H1 (cell line): Measurements from ENCODE around the gene PPIC. TPM values are rescaled to one million over a fixed set of nuclear protein-coding genes. Genes with fewer than 3 reads are reported as not detected.

Experiments
- CTCF ChIA-PET: fragments of 300-600 bp; sonication (Branson Sonifier 250); formaldehyde crosslinking; loops from one replicate; lab custom pipeline; 2021; ENCODE audit not compliant: partially characterized antibody; lab: Charles Lee
- POLR2A ChIA-PET: fragments of 300-600 bp; sonication (Branson Sonifier 250); formaldehyde crosslinking; loops from one replicate; lab custom pipeline; 2021; ENCODE audit warnings: inconsistent platforms; ENCODE audit not compliant: partially characterized antibody; lab: Charles Lee
- DNase-seq, 2 experiments: peaks; one replicate each; pipeline versions ENCODE4 v3.0.0 to v3.0.0-alpha.2; 2010 to 2022; ENCODE audit warnings: low spot score in 2 of 2, low read depth in 1 of 2, mixed read lengths in 1 of 2
- FAIRE-seq: peaks from 2 replicates; lab custom pipeline; 2011; peaks lifted over from hg19 to GRCh38; lab: Jason Lieb, UNC
- H2AFZ ChIP-seq: 2 replicates; pipeline ENCODE4 v1.8.1; 2012; ENCODE audit warnings: low read length, inconsistent platforms
- H2AK5ac ChIP-seq: 2 replicates; pipeline ENCODE4 v1.6.1; 2013; ENCODE audit warnings: low read depth, low read length
- H2BK120ac ChIP-seq: replicated peaks from 2 replicates; pipeline ENCODE3; 2013; ENCODE audit warnings: low read depth, low read length, inconsistent platforms
- H2BK12ac ChIP-seq: 2 replicates; pipeline ENCODE4 v1.6.1; 2013; ENCODE audit warnings: low read depth, low read length
- H2BK15ac ChIP-seq: 2 replicates; pipeline ENCODE4 v1.6.1; 2013; ENCODE audit warnings: low read length
- H2BK20ac ChIP-seq: 2 replicates; pipeline ENCODE4 v1.6.1; 2013; ENCODE audit warnings: low read length
- H2BK5ac ChIP-seq: 2 replicates; pipeline ENCODE4 v1.6.1; 2013; ENCODE audit warnings: low read depth, low read length
- H3K14ac ChIP-seq: 2 replicates; pipeline ENCODE4 v1.6.1; 2013; ENCODE audit warnings: inconsistent platforms; ENCODE audit not compliant: insufficient read length
- H3K18ac ChIP-seq: 2 replicates; pipeline ENCODE4 v1.6.1; 2013; ENCODE audit warnings: low read length; ENCODE audit errors: extremely low read depth
- H3K23ac ChIP-seq: 2 replicates; pipeline ENCODE4 v1.6.1; 2013; ENCODE audit warnings: inconsistent platforms; ENCODE audit not compliant: insufficient read length
- H3K23me2 ChIP-seq: 2 replicates; pipeline ENCODE4 v1.6.1; 2013; ENCODE audit warnings: low read depth, low read length
- H3K27ac ChIP-seq: 2 replicates; pipeline ENCODE4 v1.6.1; 2011; ENCODE audit warnings: low read depth, low read length, inconsistent platforms
- H3K27me3 ChIP-seq, 4 experiments: replicated peaks in 1 of 4; 1 replicate in 1 of 4; 2 replicates in 3 of 4; pipeline versions ENCODE4 v1.6.1 to v1.8.1; 2011 to 2013; ENCODE audit warnings: low read length in 3 of 4, mild to moderate bottlenecking in 3 of 4, inconsistent platforms in 2 of 4, mixed read lengths in 2 of 4, moderate library complexity in 1 of 4; ENCODE audit not compliant: control insufficient read depth in 3 of 4, insufficient read depth in 3 of 4; ENCODE audit errors: extremely low read depth in 1 of 4
- H3K36me3 ChIP-seq, 4 experiments: 2 replicates each; pipeline versions ENCODE4 v1.6.1 to v1.8.1; 2011 to 2013; ENCODE audit warnings: mild to moderate bottlenecking in 4 of 4, low read length in 3 of 4, moderate library complexity in 2 of 4, control low read depth in 1 of 4, inconsistent platforms in 1 of 4; ENCODE audit not compliant: insufficient read depth in 4 of 4, control insufficient read depth in 2 of 4
- H3K4ac ChIP-seq: replicated peaks from 2 replicates; pipeline ENCODE3; 2013; ENCODE audit warnings: low read length, low read depth, mixed read lengths, inconsistent platforms; ENCODE audit not compliant: insufficient read length
- H3K4me1 ChIP-seq, 4 experiments: replicated peaks in 1 of 4; 1 replicate in 1 of 4; 2 replicates in 3 of 4; pipeline versions ENCODE4 v1.6.1 to v1.8.1; 2011 to 2013; ENCODE audit warnings: low read length in 3 of 4, inconsistent platforms in 2 of 4, mixed read lengths in 1 of 4; ENCODE audit not compliant: insufficient read depth in 4 of 4, control insufficient read depth in 3 of 4
- H3K4me2 ChIP-seq, 2 experiments: 2 replicates each; pipeline versions ENCODE4 v1.6.1 to v1.8.1; 2011 to 2013; ENCODE audit warnings: low read depth in 2 of 2, low read length in 2 of 2, control low read depth in 1 of 2, inconsistent platforms in 1 of 2, mild to moderate bottlenecking in 1 of 2; ENCODE audit not compliant: insufficient read depth in 1 of 2
- H3K4me3 ChIP-seq, 4 experiments: fragments of 200-600, 300-600 bp in 1 of 4; sonication (generic), shearing (Covaris generic), sonication (Bioruptor Twin) in 1 of 4; 2 replicates each; pipeline versions ENCODE4 v1.5.1 to v1.8.1; 2011 to 2016; ENCODE audit warnings: low read length in 4 of 4, low read depth in 3 of 4, control low read depth in 2 of 4, inconsistent platforms in 2 of 4, mild to moderate bottlenecking in 2 of 4, mixed read lengths in 1 of 4, moderate library complexity in 1 of 4; ENCODE audit not compliant: insufficient read depth in 2 of 4; ENCODE audit errors: extremely low read depth in 1 of 4
- H3K56ac ChIP-seq: replicated peaks from 2 replicates; pipeline ENCODE3; 2013; ENCODE audit warnings: low read depth, mild to moderate bottlenecking, mixed read lengths, low read length, inconsistent platforms; ENCODE audit not compliant: insufficient read length
- H3K79me1 ChIP-seq: 2 replicates; pipeline ENCODE4 v1.6.1; 2013; ENCODE audit warnings: low read depth, low read length, control low read depth
- H3K79me2 ChIP-seq, 2 experiments: 2 replicates each; pipeline versions ENCODE4 v1.6.1 to v1.8.1; 2012 to 2013; ENCODE audit warnings: low read length in 2 of 2, mild to moderate bottlenecking in 2 of 2, inconsistent platforms in 1 of 2; ENCODE audit not compliant: insufficient read depth in 2 of 2, control insufficient read depth in 1 of 2
- H3K9ac ChIP-seq, 4 experiments: replicated peaks in 1 of 4; 1 replicate in 1 of 4; 2 replicates in 3 of 4; pipeline versions ENCODE4 v1.6.1 to v1.8.1; 2011 to 2013; ENCODE audit warnings: low read depth in 3 of 4, low read length in 3 of 4, control low read depth in 2 of 4, mild to moderate bottlenecking in 2 of 4, moderate library complexity in 2 of 4, inconsistent platforms in 1 of 4; ENCODE audit errors: extremely low read depth in 1 of 4
- H3K9me3 ChIP-seq, 2 experiments: 2 replicates each; pipeline versions ENCODE4 v1.6.1 to v1.8.1; 2012 to 2013; ENCODE audit warnings: mild to moderate bottlenecking in 2 of 2, moderate library complexity in 2 of 2, control low read depth in 1 of 2, inconsistent platforms in 1 of 2, low read depth in 1 of 2, low read length in 1 of 2, mixed read lengths in 1 of 2; ENCODE audit not compliant: insufficient read depth in 2 of 2
- H4K20me1 ChIP-seq, 2 experiments: replicated peaks in 1 of 2; 2 replicates each; pipeline versions ENCODE3 to v1.8.1; 2011 to 2013; ENCODE audit warnings: inconsistent platforms in 2 of 2, low read length in 2 of 2, mild to moderate bottlenecking in 1 of 2; ENCODE audit not compliant: insufficient read depth in 2 of 2, control insufficient read depth in 1 of 2
- H4K5ac ChIP-seq: 2 replicates; pipeline ENCODE4 v1.6.1; 2013; ENCODE audit warnings: low read length, low read depth, mixed read lengths, inconsistent platforms; ENCODE audit not compliant: insufficient read length
- H4K8ac ChIP-seq: 2 replicates; pipeline ENCODE4 v1.8.0; 2013; ENCODE audit warnings: mild to moderate bottlenecking, moderate library complexity, low read length, inconsistent platforms; ENCODE audit not compliant: insufficient read depth; ENCODE audit errors: extremely low read depth
- H4K91ac ChIP-seq: replicated peaks from 2 replicates; pipeline ENCODE3; 2013; ENCODE audit warnings: low read length, mixed read lengths, inconsistent platforms; ENCODE audit not compliant: insufficient read length
- ASH2L ChIP-seq: fragments of 200-600, 300-600 bp; sonication (generic); IDR thresholded peaks from one replicate; pipeline ENCODE4 v1.7.1; 2017; ENCODE audit warnings: low read length
- EZH2 ChIP-seq: fragments of 200-600 bp; sonication (generic); IDR thresholded peaks from 2 replicates; pipeline ENCODE4 v1.7.1; 2012; ENCODE audit warnings: low read depth, mild to moderate bottlenecking, moderate library complexity, low read length, inconsistent platforms; ENCODE audit not compliant: severe bottlenecking
- RXRA ChIP-seq: IDR thresholded peaks from 2 replicates; pipeline ENCODE4 v1.6.1; 2011; ENCODE audit warnings: low read depth, mild to moderate bottlenecking, low read length, moderate library complexity; ENCODE audit not compliant: insufficient read depth
- TBP ChIP-seq: IDR thresholded peaks from 2 replicates; pipeline ENCODE4 v1.6.1; 2011; ENCODE audit warnings: low read depth, low read length, improper control_type of control experiment
- ZNF274 ChIP-seq: IDR thresholded peaks from 2 replicates; pipeline ENCODE4 v1.7.0; 2012; ENCODE audit warnings: low read length, borderline replicate concordance; ENCODE audit errors: extremely low read depth
- WGBS, 2 experiments: shearing (Covaris generic) in 1 of 2; methylation state at CpG; one replicate each; pipeline versions ENCODE4 v1.1.6 to v1.1.7; 2013 to 2015; ENCODE audit warnings: low lambda C conversion rate in 2 of 2, mixed read lengths in 2 of 2, inconsistent platforms in 1 of 2, low coverage in 1 of 2, missing lambda C conversion rate in 1 of 2; ENCODE audit not compliant: insufficient replicate concordance in 2 of 2, insufficient coverage in 1 of 2, insufficient read length in 1 of 2; ENCODE audit errors: extremely low coverage in 1 of 2, missing lambda C conversion rate in 1 of 2; 5-methylcytosine and 5-hydroxymethylcytosine counted together
- polyA plus RNA-seq, 7 experiments: library from polyadenylated mRNA; depleted of rRNA in 3 of 7; stranded (reverse) in 5 of 7; unstranded in 2 of 7; fragments of >200 nt in 5 of 7; fragments of 200-250 nt in 2 of 7; gene quantifications; 1 replicate in 5 of 7; 2 replicates in 1 of 7; 4 replicates in 1 of 7; pipeline versions ENCODE4 v1.2.1 to v1.2.3, GENCODE V29; 2011 to 2013; ENCODE audit warnings: missing spikeins in 2 of 7, mixed read lengths in 2 of 7
- total RNA-seq: library from RNA; stranded (reverse); fragmentation: NEBNext Ultra II Directional; extraction: Animal tissue kit (Norgen Biotek cat#: 25700); gene quantifications from 2 replicates; pipeline ENCODE4 v1.2.1, GENCODE V29; 2021
- TF ChIP-seq, protein P1 (sequence below): IDR thresholded peaks from 2 replicates; pipeline ENCODE4 v1.6.1; 2012; ENCODE audit warnings: inconsistent platforms

Gene PPIC
- total and polyA plus RNA-seq, 2 of the 8 experiments (the other 6 are each of a cell fraction or from before 2014, with no cell fraction given): 8.5 to 10.4 TPM

DNA sequence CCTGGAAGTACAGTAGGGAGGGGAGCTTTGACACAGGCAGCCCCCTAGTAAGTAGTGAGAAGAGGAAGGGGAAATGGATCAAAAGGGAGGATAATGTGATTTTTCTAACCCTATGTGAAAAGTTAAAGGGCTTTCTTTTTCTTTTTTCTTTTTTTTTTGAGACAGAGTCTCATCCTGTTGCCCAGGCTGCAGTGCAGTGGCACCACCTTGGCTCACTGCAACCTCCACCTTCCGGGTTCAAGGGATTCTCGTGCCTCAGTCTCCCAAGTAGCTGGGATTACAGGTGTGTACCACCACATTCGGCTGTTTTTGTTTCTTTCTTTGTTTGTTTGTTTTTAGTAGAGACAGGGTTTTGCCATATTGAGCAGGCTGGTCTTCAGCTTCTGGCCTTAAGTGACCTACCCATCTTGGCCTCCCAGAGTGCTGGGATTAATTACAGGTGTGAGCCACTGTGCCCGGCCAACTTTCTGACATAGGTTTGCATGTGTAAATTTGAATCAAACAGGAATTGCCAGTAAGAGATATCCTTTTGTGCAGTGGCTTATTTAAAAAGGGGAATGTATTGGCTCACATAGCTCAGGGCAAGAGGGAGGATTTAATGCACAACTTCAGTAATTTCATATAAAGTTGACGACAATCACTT is 39.1 kb upstream of the PPIC start:
- H3K9me3 ChIP-seq: no peaks in the 10 kb centered on the region
- H4K5ac ChIP-seq: no peak overlapping the region
- FAIRE-seq (no peak), DNase-seq (no peak)
- H3K79me1 ChIP-seq: no peaks in the 10 kb centered on the region
- H4K91ac ChIP-seq: no peak overlapping the region
- H3K18ac ChIP-seq: no peak overlapping the region
- no peaks in the 10 kb centered on the region for H3K27me3 ChIP-seq
- no peak overlapping the region for H3K9ac ChIP-seq
- H3K14ac ChIP-seq: no peak overlapping the region
- H3K4ac ChIP-seq: no peak overlapping the region
- no peaks in the 10 kb centered on the region for H3K23me2 ChIP-seq
- no peak overlapping the region for H2BK12ac ChIP-seq
- no peak overlapping the region for H3K4me2 ChIP-seq
- no peak overlapping the region for H2BK5ac ChIP-seq
- no peak overlapping the region for H2BK120ac ChIP-seq
- no peak overlapping the region for H3K4me3 ChIP-seq
- no peak overlapping the region for H3K56ac ChIP-seq
- H3K79me2 ChIP-seq: no peaks in the 10 kb centered on the region
- H2BK20ac ChIP-seq: no peak overlapping the region
- no peak overlapping the region for H3K23ac ChIP-seq
- H2AFZ ChIP-seq: no peak overlapping the region
- ChIA-PET POLR2A (no interaction called here), CTCF (interaction anchor here (0.6 to 1.7 kb wide), 2 partner anchors 11 to 12 kb away, joined by 3 to 7 read pairs; no protein-coding TSS in a partner anchor)
- no peaks in the 10 kb centered on the region for H4K20me1 ChIP-seq
- TF ChIP-seq RXRA (no peak), EZH2 (no peak), TBP (no peak), ASH2L (no peak), ZNF274 (no peak)
- TF ChIP-seq, protein P1, sequence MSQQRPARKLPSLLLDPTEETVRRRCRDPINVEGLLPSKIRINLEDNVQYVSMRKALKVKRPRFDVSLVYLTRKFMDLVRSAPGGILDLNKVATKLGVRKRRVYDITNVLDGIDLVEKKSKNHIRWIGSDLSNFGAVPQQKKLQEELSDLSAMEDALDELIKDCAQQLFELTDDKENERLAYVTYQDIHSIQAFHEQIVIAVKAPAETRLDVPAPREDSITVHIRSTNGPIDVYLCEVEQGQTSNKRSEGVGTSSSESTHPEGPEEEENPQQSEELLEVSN: no peak
- H2BK15ac ChIP-seq: no peak overlapping the region
- no peaks in the 10 kb centered on the region for H3K4me1 ChIP-seq
- H3K36me3 ChIP-seq: no peaks in the 10 kb centered on the region
- WGBS, 2 experiments: 83% methylated on average over 5 of the region's 5 CpGs; no CpG with 5 or more reads in 1 of the 2 experiments
- H4K8ac ChIP-seq: no peak overlapping the region
- no peak overlapping the region for H2AK5ac ChIP-seq
- H3K27ac ChIP-seq: no peak overlapping the region
